Measurements from ENCODE around the gene VSX2. TPM values are rescaled to one million over a fixed set of nuclear protein-coding genes. Genes with fewer than 3 reads are reported as not detected.

The VSX2 gene
- total and polyA plus RNA-seq, 7 donors = not detected

- Histone ChIP-seq H3K27me3 (ENCODE audit: insufficient read depth in 3 of 3, low read length in 2 of 3) (peaks cover 0 to 83% (median 52%) of the 10 kb centered on the region in 3 donors), H3K36me3 (ENCODE audit: insufficient read depth in 1 of 2, low read depth in 1 of 2) (no peaks in the 10 kb centered on the region), H3K4me3 (no peak overlapping the region), H3K27ac (no peak overlapping the region), H3K4me1 (peaks cover 23% of the 10 kb centered on the region), H3K9me3 (no peaks in the 10 kb centered on the region)
- WGBS, 3 donors = 15 to 17% (median 17%) methylated on average over 28 of the region's 28 CpGs
- no peak for TF ChIP-seq CTCF (IDR thresholded peaks at IDR 0.05)
- DNase-seq = no peak
- intact Hi-C loops (cut with DNase I) = no loop called here
- no peak for ATAC-seq
Measured at GRCh38 chr14:74242021-74242779, 3.0 kb downstream of the VSX2 start.

- Histone ChIP-seq H3K27me3 (ENCODE audit: insufficient read depth in 3 of 3, low read length in 2 of 3) (peaks cover 0 to 78% (median 52%) of the 10 kb centered on the region in 3 donors), H3K9me3 (no peaks in the 10 kb centered on the region), H3K4me3 (no peak overlapping the region), H3K27ac (no peak overlapping the region), H3K4me1 (peaks cover 23% of the 10 kb centered on the region), H3K36me3 (ENCODE audit: insufficient read depth in 1 of 2, low read depth in 1 of 2) (no peaks in the 10 kb centered on the region)
- 36 to 44% (median 38%) methylated on average over 4 of the region's 4 CpGs for WGBS, 3 donors
- DNase-seq (no peak), ATAC-seq (no peak)
- intact Hi-C loops (cut with DNase I) = no loop called here
- TF ChIP-seq CTCF (IDR thresholded peaks at IDR 0.05) = no peak
Measured at GRCh38 chr14:74242780-74243042, 3.5 kb downstream of the VSX2 start.

GRCh38 chr14:74243051-74243450, 3.8 kb downstream of the VSX2 start:
- 21 to 32% (median 27%) methylated on average over 5 of the region's 5 CpGs for WGBS, 3 donors
- no peak overlapping the region for H3K4me3 ChIP-seq
- H3K4me1 ChIP-seq = peaks cover 23% of the 10 kb centered on the region
- intact Hi-C loops (cut with DNase I) = no loop called here
- no peak for ATAC-seq
- peaks cover 0 to 75% (median 52%) of the 10 kb centered on the region in 3 donors for H3K27me3 ChIP-seq (ENCODE audit: insufficient read depth in 3 of 3, low read length in 2 of 3)
- H3K36me3 ChIP-seq (ENCODE audit: insufficient read depth in 1 of 2, low read depth in 1 of 2) = no peaks in the 10 kb centered on the region
- H3K27ac ChIP-seq = no peak overlapping the region
- no peak for DNase-seq
- H3K9me3 ChIP-seq = no peaks in the 10 kb centered on the region
- no peak for TF ChIP-seq CTCF (IDR thresholded peaks at IDR 0.05)

GRCh38 chr14:74244115-74244514, 4.9 kb downstream of the VSX2 start:
- H3K27me3 ChIP-seq (ENCODE audit: insufficient read depth in 3 of 3, low read length in 2 of 3) = peaks cover 0 to 64% (median 46%) of the 10 kb centered on the region in 3 donors
- DNase-seq = no peak
- H3K27ac ChIP-seq = no peak overlapping the region
- H3K4me3 ChIP-seq = no peak overlapping the region
- intact Hi-C loops (cut with DNase I) = no loop called here
- peaks cover 23% of the 10 kb centered on the region for H3K4me1 ChIP-seq
- H3K36me3 ChIP-seq (ENCODE audit: insufficient read depth in 1 of 2, low read depth in 1 of 2) = no peaks in the 10 kb centered on the region
- WGBS, 3 donors = 16 to 44% (median 40%) methylated on average over 3 of the region's 3 CpGs
- ATAC-seq = no peak
- H3K9me3 ChIP-seq = no peaks in the 10 kb centered on the region
- no peak for TF ChIP-seq CTCF (IDR thresholded peaks at IDR 0.05)

- no peak for DNase-seq
- Histone ChIP-seq H3K27me3 (ENCODE audit: insufficient read depth in 3 of 3, low read length in 2 of 3) (peaks cover 0 to 52% (median 37%) of the 10 kb centered on the region in 3 donors), H3K27ac (no peak overlapping the region), H3K4me1 (peaks cover 15% of the 10 kb centered on the region), H3K9me3 (no peaks in the 10 kb centered on the region), H3K4me3 (no peak overlapping the region), H3K36me3 (ENCODE audit: insufficient read depth in 1 of 2, low read depth in 1 of 2) (no peaks in the 10 kb centered on the region)
- WGBS, 3 donors = 74 to 79% (median 77%) methylated on average over 7 of the region's 7 CpGs
- intact Hi-C loops (cut with DNase I) = no loop called here
- TF ChIP-seq CTCF (IDR thresholded peaks at IDR 0.05) = no peak
- ATAC-seq = no peak
Measured at GRCh38 chr14:74245292-74245691, 6.0 kb downstream of the VSX2 start.

Data from psoas muscle (tissue), 8 donors.